Pancreas (tissue), 10 donors: ENCODE results near the gene FOLR2. TPM values are rescaled to one million over a fixed set of nuclear protein-coding genes. Genes with fewer than 3 reads are reported as not detected.
"Not testable (repeated sequence)": the region's sequence is repeated elsewhere in the genome, so short reads cannot be mapped to it uniquely, and the experiment has no call there.

Source experiments
- ATAC-seq, 4 donors: fragments of 200-7000 bp; cut with Tn5 transposase; one replicate each; pipeline versions ENCODE4 v1.8.0 to v1.9.1; 2020; ENCODE audit warnings: mild to moderate bottlenecking in 4 of 4, moderate library complexity in 4 of 4
- DNase-seq, 6 donors: peaks; one replicate each; pipeline ENCODE4 v3.0.0-alpha.2; 2020
- FAIRE-seq: peaks from 2 replicates; lab custom pipeline; 2012; peaks lifted over from hg19 to GRCh38; lab: Jason Lieb, UNC
- H3K27ac ChIP-seq, 4 donors: fragments of 200-600 bp; sonication (generic); 1 replicate in 3 of 4; 2 replicates in 1 of 4; pipeline versions ENCODE4 v1.5.0 to v1.8.0; 2020
- H3K27me3 ChIP-seq, 4 donors: fragments of 200-600 bp; one replicate each; pipeline ENCODE4 v1.8.0; 2021
- H3K36me3 ChIP-seq, 3 donors: fragments of 200-600 bp; sonication (generic) in 1 of 3; one replicate each; pipeline versions ENCODE4 v1.5.0 to v1.8.0; 2020 to 2021
- H3K4me1 ChIP-seq, 3 donors: fragments of 200-600 bp; one replicate each; pipeline ENCODE4 v1.8.0; 2021
- H3K4me3 ChIP-seq, 4 donors: fragments of 200-600 bp; sonication (generic) in 2 of 4; one replicate each; pipeline versions ENCODE4 v1.5.0 to v1.8.0; 2020 to 2021
- H3K9me3 ChIP-seq, 4 donors: fragments of 200-600 bp; one replicate each; pipeline ENCODE4 v1.8.0; 2021
- WGBS, 2 donors: extraction: QIAGEN DNeasy Blood & Tissue Kit; methylation state at CpG; one replicate each; pipeline ENCODE4 v1.1.7; 2013; 5-methylcytosine and 5-hydroxymethylcytosine counted together
- intact Hi-C, 3 donors: fragments of 100-400 bp; cut with DNase I; formaldehyde crosslinking; loops; one replicate each; pipeline versions ENCODE4 v1.11.1 to v1.14.2; 2022
- polyA plus RNA-seq, 2 donors: library from polyadenylated mRNA; stranded (reverse); fragments of 200-250 nt; gene quantifications; one replicate each; pipeline ENCODE4 v1.2.3, GENCODE V29; 2013
- total RNA-seq, 6 donors: library from RNA; stranded (reverse); fragmentation: NEBNext Ultra II Directional in 4 of 6; extraction: Animal tissue kit (Norgen Biotek cat#: 25700) in 4 of 6; gene quantifications; one replicate each; pipeline versions ENCODE4 v1.2.1 to v1.2.4, GENCODE V29; 2021 to 2023
- TF ChIP-seq, protein P1 (sequence below), 4 donors: fragments of 200-600 bp; sonication (generic) in 3 of 4; IDR thresholded peaks; one replicate each; pipeline versions ENCODE4 v1.5.0 to v1.8.0; 2021; ENCODE audit warnings: antibody characterized with exemption in 4 of 4
- donor health status: healthy with polysubstance abuse.
- donor health status: DM: no; HTN: no; CAD: no; lungs with moderate emphysema.
- donor health status: DM: no; HTN: no; CAD: no.
- donor health status: control.
- donor health status: control.
- donor health status: Bipolar disorder and iron deficiency.
- donor health status: DM: yes; HTN: yes; CAD: no.
- donor health status: DM: no; HTN: no; CAD: no.
- donor health status: DM: no; HTN: no; CAD: no.
- donor health status: DM: yes; HTN: yes; CAD: no.

The FOLR2 gene
- total and polyA plus RNA-seq, 8 donors: 0.51 to 9.2 (median 1.9) TPM

DNA sequence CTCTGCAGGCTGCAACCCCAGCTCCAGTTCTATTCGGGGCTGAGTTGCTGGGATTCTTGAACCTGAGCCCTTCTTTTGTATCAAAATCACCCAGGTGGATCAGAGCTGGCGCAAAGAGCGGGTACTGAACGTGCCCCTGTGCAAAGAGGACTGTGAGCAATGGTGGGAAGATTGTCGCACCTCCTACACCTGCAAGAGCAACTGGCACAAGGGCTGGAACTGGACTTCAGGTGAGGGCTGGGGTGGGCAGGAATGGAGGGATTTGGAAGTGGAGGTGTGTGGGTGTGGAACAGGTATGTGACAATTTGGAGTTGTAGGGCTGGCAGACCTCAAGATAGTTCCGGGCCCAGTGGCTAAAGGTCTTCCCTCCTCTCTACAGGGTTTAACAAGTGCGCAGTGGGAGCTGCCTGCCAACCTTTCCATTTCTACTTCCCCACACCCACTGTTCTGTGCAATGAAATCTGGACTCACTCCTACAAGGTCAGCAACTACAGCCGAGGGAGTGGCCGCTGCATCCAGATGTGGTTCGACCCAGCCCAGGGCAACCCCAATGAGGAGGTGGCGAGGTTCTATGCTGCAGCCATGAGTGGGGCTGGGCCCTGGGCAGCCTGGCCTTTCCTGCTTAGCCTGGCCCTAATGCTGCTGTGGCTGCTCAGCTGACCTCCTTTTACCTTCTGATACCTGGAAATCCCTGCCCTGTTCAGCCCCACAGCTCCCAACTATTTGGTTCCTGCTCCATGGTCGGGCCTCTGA lies 20.9 kb upstream of the FOLR2 start:
- H3K27ac ChIP-seq: no peak overlapping the region
- TF ChIP-seq, protein P1, sequence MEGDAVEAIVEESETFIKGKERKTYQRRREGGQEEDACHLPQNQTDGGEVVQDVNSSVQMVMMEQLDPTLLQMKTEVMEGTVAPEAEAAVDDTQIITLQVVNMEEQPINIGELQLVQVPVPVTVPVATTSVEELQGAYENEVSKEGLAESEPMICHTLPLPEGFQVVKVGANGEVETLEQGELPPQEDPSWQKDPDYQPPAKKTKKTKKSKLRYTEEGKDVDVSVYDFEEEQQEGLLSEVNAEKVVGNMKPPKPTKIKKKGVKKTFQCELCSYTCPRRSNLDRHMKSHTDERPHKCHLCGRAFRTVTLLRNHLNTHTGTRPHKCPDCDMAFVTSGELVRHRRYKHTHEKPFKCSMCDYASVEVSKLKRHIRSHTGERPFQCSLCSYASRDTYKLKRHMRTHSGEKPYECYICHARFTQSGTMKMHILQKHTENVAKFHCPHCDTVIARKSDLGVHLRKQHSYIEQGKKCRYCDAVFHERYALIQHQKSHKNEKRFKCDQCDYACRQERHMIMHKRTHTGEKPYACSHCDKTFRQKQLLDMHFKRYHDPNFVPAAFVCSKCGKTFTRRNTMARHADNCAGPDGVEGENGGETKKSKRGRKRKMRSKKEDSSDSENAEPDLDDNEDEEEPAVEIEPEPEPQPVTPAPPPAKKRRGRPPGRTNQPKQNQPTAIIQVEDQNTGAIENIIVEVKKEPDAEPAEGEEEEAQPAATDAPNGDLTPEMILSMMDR (IDR thresholded peaks at IDR 0.05): no peak
- no peaks in the 10 kb centered on the region for H3K27me3 ChIP-seq
- peak in 1 of 6 donors; percentile 31 for DNase-seq
- H3K4me3 ChIP-seq: no peak overlapping the region
- H3K36me3 ChIP-seq: no peaks in the 10 kb centered on the region
- H3K9me3 ChIP-seq: no peaks in the 10 kb centered on the region
- WGBS, 2 donors: 77 to 81% methylated on average over 12 of the region's 12 CpGs
- no peak for ATAC-seq
- no peak for FAIRE-seq
- H3K4me1 ChIP-seq: no peaks in the 10 kb centered on the region
- intact Hi-C loops: no loop called here

DNA sequence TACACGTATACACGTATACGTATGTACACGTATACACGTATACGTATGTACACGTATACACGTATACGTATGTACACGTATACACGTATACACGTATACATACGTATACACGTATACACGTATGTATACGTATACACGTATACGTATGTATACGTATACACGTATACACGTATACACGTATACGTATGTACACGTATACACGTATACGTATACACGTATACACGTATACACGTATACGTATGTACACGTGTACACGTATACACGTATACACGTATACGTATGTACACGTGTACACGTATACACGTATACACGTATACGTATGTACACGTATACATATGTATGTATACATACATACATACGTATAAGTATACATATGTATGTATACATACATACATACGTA lies 15.1 kb upstream of the FOLR2 start:
- intact Hi-C loops, H3K4me1 ChIP-seq, H3K4me3 ChIP-seq, H3K27ac ChIP-seq, DNase-seq, H3K27me3 ChIP-seq, H3K36me3 ChIP-seq, ATAC-seq, H3K9me3 ChIP-seq, FAIRE-seq: not testable (repeated sequence)
- 86 to 92% methylated on average over 35 to 42 of the region's 43 CpGs for WGBS, 2 donors

DNA sequence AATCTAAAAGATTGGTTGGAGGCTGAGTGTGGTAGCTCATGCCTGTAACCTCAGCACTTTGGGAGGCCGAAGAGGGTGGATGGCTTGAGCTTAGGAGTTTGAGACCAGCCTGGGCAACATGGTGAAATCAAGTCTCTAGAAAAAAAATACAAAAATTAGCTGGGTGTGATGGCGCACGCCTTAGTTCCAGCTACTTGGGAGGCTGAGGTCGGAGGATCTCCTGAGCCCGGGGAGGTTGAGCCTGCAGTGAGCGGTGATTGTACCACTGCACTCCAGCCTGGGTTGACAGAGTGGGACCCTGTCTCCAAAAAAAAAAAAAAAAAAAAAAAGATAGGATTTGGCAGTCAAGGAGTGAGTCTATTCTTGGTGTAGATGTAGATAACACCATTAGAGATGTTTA lies 14.0 kb upstream of the FOLR2 start:
- Histone ChIP-seq H3K27ac (no peak overlapping the region), H3K9me3 (no peaks in the 10 kb centered on the region), H3K4me1 (no peaks in the 10 kb centered on the region), H3K36me3 (no peaks in the 10 kb centered on the region), H3K4me3 (no peak overlapping the region), H3K27me3 (no peaks in the 10 kb centered on the region)
- FAIRE-seq (no peak), DNase-seq (peak in 1 of 6 donors; percentile 12), ATAC-seq (no peak)
- TF ChIP-seq, protein P1 (IDR thresholded peaks at IDR 0.05): no peak
- WGBS, 2 donors: 94 to 95% methylated on average over 6 of the region's 6 CpGs
- intact Hi-C loops: no loop called here

DNA sequence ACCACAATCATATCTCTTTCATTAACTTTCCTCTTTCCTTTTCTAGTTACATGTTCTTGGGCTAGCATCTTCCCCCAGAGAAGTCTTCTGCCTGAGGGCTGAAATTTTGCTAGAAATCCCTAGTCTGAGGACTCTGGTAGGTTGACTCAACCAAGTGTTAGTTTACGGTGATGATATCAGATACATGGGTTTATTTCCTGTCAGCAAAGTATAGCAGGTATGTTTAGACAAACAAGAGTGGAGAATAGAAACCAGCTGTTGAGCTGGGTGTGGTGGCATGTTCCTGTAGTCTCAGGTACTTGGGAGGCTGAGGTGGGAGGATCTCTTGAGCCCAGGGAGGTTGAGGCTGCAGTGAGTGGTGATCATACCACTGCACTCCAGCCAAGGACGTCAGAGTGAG lies 13.4 kb upstream of the FOLR2 start:
- H3K27ac ChIP-seq: no peak overlapping the region
- ATAC-seq: no peak
- intact Hi-C loops: no loop called here
- WGBS, 2 donors: 54 to 70% methylated on average over 2 of the region's 2 CpGs
- TF ChIP-seq, protein P1 (IDR thresholded peaks at IDR 0.05): no peak
- H3K36me3 ChIP-seq: no peaks in the 10 kb centered on the region
- no peak for FAIRE-seq
- no peaks in the 10 kb centered on the region for H3K27me3 ChIP-seq
- no peaks in the 10 kb centered on the region for H3K4me1 ChIP-seq
- H3K4me3 ChIP-seq: no peak overlapping the region
- DNase-seq: no peak
- H3K9me3 ChIP-seq: no peaks in the 10 kb centered on the region

DNA sequence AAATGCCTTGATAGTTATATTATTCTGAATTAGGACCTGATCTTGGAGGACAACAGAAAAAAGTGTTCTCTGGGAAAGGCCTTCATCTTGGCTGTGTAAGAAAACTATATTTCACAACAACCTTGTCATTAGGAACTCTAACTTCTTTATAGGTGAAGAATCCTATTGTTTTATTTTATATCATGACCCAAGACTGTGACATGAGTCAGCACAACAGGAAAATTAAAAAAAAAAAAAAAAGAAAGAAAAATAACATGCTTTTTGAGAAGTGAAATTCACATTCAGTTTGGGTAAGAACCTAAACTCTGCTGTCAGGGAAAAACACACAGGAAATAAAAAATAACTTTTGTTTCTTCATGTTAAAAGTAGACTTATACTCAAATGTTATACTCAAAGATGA lies 11.7 kb upstream of the FOLR2 start:
- Histone ChIP-seq H3K4me3 (no peak overlapping the region), H3K9me3 (no peaks in the 10 kb centered on the region), H3K27me3 (no peaks in the 10 kb centered on the region), H3K4me1 (no peaks in the 10 kb centered on the region), H3K36me3 (no peaks in the 10 kb centered on the region), H3K27ac (no peak overlapping the region)
- DNase-seq (no peak), FAIRE-seq (no peak), ATAC-seq (no peak)
- intact Hi-C loops: no loop called here
- TF ChIP-seq, protein P1 (IDR thresholded peaks at IDR 0.05): no peak

DNA sequence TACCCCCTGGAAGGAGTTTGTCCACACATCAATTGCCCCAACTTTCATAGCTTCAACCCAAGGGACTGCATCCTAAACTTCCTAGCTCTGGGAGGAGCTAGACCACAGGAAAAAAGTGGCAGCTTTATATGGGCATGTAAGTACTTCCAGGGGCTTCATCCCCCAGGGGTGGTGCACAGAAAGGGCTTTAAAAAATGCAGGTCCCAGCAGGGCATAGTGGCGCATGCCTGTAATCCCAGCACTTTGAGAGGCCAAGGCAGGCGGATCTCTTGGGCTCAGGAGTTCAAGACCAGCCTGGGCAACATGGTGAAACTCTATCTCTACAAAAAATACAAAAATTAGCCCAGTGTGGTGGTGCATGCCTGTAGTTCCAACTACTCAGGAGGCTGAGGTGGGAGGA lies 9.8 kb upstream of the FOLR2 start:
- H3K4me1 ChIP-seq, H3K27ac ChIP-seq, H3K4me3 ChIP-seq, H3K27me3 ChIP-seq, ATAC-seq, H3K9me3 ChIP-seq, intact Hi-C loops, FAIRE-seq, DNase-seq, H3K36me3 ChIP-seq: not testable (repeated sequence)
- 81 to 84% methylated on average over 2 of the region's 2 CpGs for WGBS, 2 donors
